Smooth muscle cell (in vitro differentiated cells): Measurements from ENCODE around the gene HSDL1. TPM values are rescaled to one million over a fixed set of nuclear protein-coding genes. Genes with fewer than 3 reads are reported as not detected.
A peak's percentile ranks its signal among the peaks of the same experiment; 100 is the strongest.

Source experiments
- DNase-seq: peaks from one replicate; lab custom pipeline; 2025; ENCODE audit not compliant: unreplicated experiment; lab: John Stamatoyannopoulos, UW
- H2AFZ ChIP-seq: fragments of 200-600 bp; sonication (generic); 2 replicates; pipeline ENCODE4 v1.6.0; 2016; ENCODE audit warnings: antibody characterized with exemption, low read depth, mild to moderate bottlenecking
- H3F3A ChIP-seq: fragments of 200-600 bp; sonication (generic); 2 replicates; pipeline ENCODE4 v1.6.0; 2017; ENCODE audit warnings: antibody characterized with exemption, low read depth
- H3K27ac ChIP-seq: fragments of 200-600 bp; sonication (generic); 2 replicates; pipeline ENCODE4 v1.5.1; 2016; ENCODE audit warnings: low read depth, mild to moderate bottlenecking
- H3K27me3 ChIP-seq: fragments of 200-600 bp; sonication (generic); 2 replicates; pipeline ENCODE4 v1.6.1; 2016; ENCODE audit warnings: low read depth, mild to moderate bottlenecking
- H3K36me3 ChIP-seq: fragments of 200-600 bp; sonication (generic); 2 replicates; pipeline ENCODE4 v1.5.1; 2016; ENCODE audit warnings: low read depth
- H3K4me1 ChIP-seq: fragments of 200-600 bp; sonication (generic); 2 replicates; pipeline ENCODE4 v1.5.1; 2016; ENCODE audit warnings: low read depth
- H3K4me2 ChIP-seq: fragments of 200-600 bp; sonication (generic); 2 replicates; pipeline ENCODE4 v1.6.0; 2016; ENCODE audit warnings: mild to moderate bottlenecking
- H3K4me3 ChIP-seq: fragments of 200-600 bp; sonication (generic); 2 replicates; pipeline ENCODE4 v1.5.1; 2016; ENCODE audit warnings: mild to moderate bottlenecking
- H3K79me2 ChIP-seq: fragments of 200-600 bp; sonication (generic); 2 replicates; pipeline ENCODE4 v1.6.0; 2016; ENCODE audit warnings: low read depth, mild to moderate bottlenecking
- H3K9ac ChIP-seq: fragments of 200-600 bp; sonication (generic); 2 replicates; pipeline ENCODE4 v1.6.0; 2016; ENCODE audit warnings: low read depth
- H3K9me3 ChIP-seq: fragments of 200-600 bp; sonication (generic); replicated peaks from 2 replicates; pipeline ENCODE4 v1.5.1; 2016; ENCODE audit warnings: low read depth
- H4K20me1 ChIP-seq: fragments of 200-600 bp; sonication (generic); 2 replicates; pipeline ENCODE4 v1.6.0; 2016; ENCODE audit warnings: low read depth
- CTCF ChIP-seq: fragments of 200-600 bp; sonication (generic); IDR thresholded peaks from 2 replicates; pipeline ENCODE4 v1.5.1; 2017; ENCODE audit warnings: borderline replicate concordance, mild to moderate bottlenecking, antibody characterized with exemption; ENCODE audit not compliant: insufficient read depth, poor library complexity, severe bottlenecking
- WGBS: methylation state at CpG from one replicate; pipeline ENCODE4 v1.1.7; 2016; ENCODE audit warnings: low lambda C conversion rate; 5-methylcytosine and 5-hydroxymethylcytosine counted together
- polyA plus RNA-seq: library from polyadenylated mRNA; unstranded; fragments of >200 nt; fragmentation: Nextera tagmentation; extraction: Ambion mirVana; gene quantifications from 2 replicates; pipeline ENCODE4 v1.2.1, GENCODE V29; 2016
- total RNA-seq: library from RNA; depleted of rRNA; stranded (reverse); fragments of >200 nt; gene quantifications from 2 replicates; pipeline ENCODE4 v1.2.3, GENCODE V29; 2014

HSDL1 gene
- total and polyA plus RNA-seq, 2 experiments from 2014 or later = 15.4 to 27.3 TPM

- H4K20me1 ChIP-seq = peaks cover 5% of the 10 kb centered on the region
- no peak overlapping the region for H2AFZ ChIP-seq
- H3K4me1 ChIP-seq = peaks cover 3% of the 10 kb centered on the region
- TF ChIP-seq CTCF = no peak
- no peak overlapping the region for H3K27ac ChIP-seq
- peaks cover 9% of the 10 kb centered on the region for H3F3A ChIP-seq
- H3K9ac ChIP-seq = no peak overlapping the region
- no peaks in the 10 kb centered on the region for H3K27me3 ChIP-seq
- no peak overlapping the region for H3K4me3 ChIP-seq
- no peak for DNase-seq
- H3K79me2 ChIP-seq = peaks cover 3% of the 10 kb centered on the region
- no peak overlapping the region for H3K4me2 ChIP-seq
- no peaks in the 10 kb centered on the region for H3K36me3 ChIP-seq
- 97% methylated on average over 30 of the region's 33 CpGs for WGBS
- no peaks in the 10 kb centered on the region for H3K9me3 ChIP-seq
Measured at GRCh38 chr16:84179612-84180320, 34.8 kb upstream of the HSDL1 start.

GRCh38 chr16:84178892-84179611 is 34.1 kb upstream of the HSDL1 start:
- Histone ChIP-seq H4K20me1 (peaks cover 5% of the 10 kb centered on the region), H3K4me3 (no peak overlapping the region), H3K36me3 (no peaks in the 10 kb centered on the region), H3F3A (peaks cover 9% of the 10 kb centered on the region), H3K9me3 (no peaks in the 10 kb centered on the region), H2AFZ (no peak overlapping the region), H3K4me1 (peaks cover 3% of the 10 kb centered on the region), H3K9ac (no peak overlapping the region), H3K79me2 (no peaks in the 10 kb centered on the region), H3K4me2 (no peak overlapping the region), H3K27ac (no peak overlapping the region), H3K27me3 (no peaks in the 10 kb centered on the region)
- WGBS = 98% methylated on average over 16 of the region's 28 CpGs
- DNase-seq = no peak
- no peak for TF ChIP-seq CTCF

- Histone ChIP-seq H3K9ac (no peak overlapping the region), H3K27ac (peak overlapping the region; percentile 95), H3K36me3 (no peaks in the 10 kb centered on the region), H3K79me2 (no peaks in the 10 kb centered on the region), H3K4me3 (no peak overlapping the region), H2AFZ (no peak overlapping the region), H3F3A (peaks cover 9% of the 10 kb centered on the region), H3K9me3 (no peaks in the 10 kb centered on the region), H3K4me1 (peaks cover 3% of the 10 kb centered on the region), H3K4me2 (no peak overlapping the region), H4K20me1 (peaks cover 5% of the 10 kb centered on the region), H3K27me3 (no peaks in the 10 kb centered on the region)
- no peak for TF ChIP-seq CTCF
- WGBS = 98% methylated on average over 15 of the region's 15 CpGs
- no peak for DNase-seq
Measured at GRCh38 chr16:84178146-84178765, 33.3 kb upstream of the HSDL1 start.
